ENCODE data around the gene SRL.
A peak's percentile ranks its signal among the peaks of the same experiment; 100 is the strongest.

Gene SRL

GRCh38 chr16:4272114-4272956 lies 30.5 kb upstream of the SRL start:
- TF ChIP-seq POLR2A (IDR thresholded peaks at IDR 0.05; ENCODE audit: extremely low read depth, insufficient read length): no peak
- TF ChIP-seq MAX (IDR thresholded peaks at IDR 0.05; ENCODE audit: low read depth, low read length): peak; percentile 97
- TF ChIP-seq MYC (IDR thresholded peaks at IDR 0.05; ENCODE audit: low read depth, low read length): peak; percentile 97
- no peak for TF ChIP-seq CTCF (IDR thresholded peaks at IDR 0.05; ENCODE audit: low read depth, low read length)
- peak; percentile 79 for DNase-seq (ENCODE audit: low read depth)
- peak overlapping the region; percentile 86 for H3K4me3 ChIP-seq (ENCODE audit: low read depth, low read length)

GRCh38 chr16:4271176-4272113 lies 29.6 kb upstream of the SRL start:
- H3K4me3 ChIP-seq (ENCODE audit: low read depth, low read length): peak overlapping the region; percentile 86
- DNase-seq (ENCODE audit: low read depth): peak; percentile 97
- TF ChIP-seq CTCF (IDR thresholded peaks at IDR 0.05; ENCODE audit: low read depth, low read length) (no peak), POLR2A (IDR thresholded peaks at IDR 0.05; ENCODE audit: extremely low read depth, insufficient read length) (peak; percentile 75), MYC (IDR thresholded peaks at IDR 0.05; ENCODE audit: low read depth, low read length) (peak; percentile 100), MAX (IDR thresholded peaks at IDR 0.05; ENCODE audit: low read depth, low read length) (peak; percentile 100)

GRCh38 chr16:4270595-4270994 lies 28.7 kb upstream of the SRL start:
- peak overlapping the region; percentile 86 for H3K4me3 ChIP-seq (ENCODE audit: low read depth, low read length)
- DNase-seq (ENCODE audit: low read depth): no peak
- TF ChIP-seq MAX (IDR thresholded peaks at IDR 0.05; ENCODE audit: low read depth, low read length) (no peak), POLR2A (IDR thresholded peaks at IDR 0.05; ENCODE audit: extremely low read depth, insufficient read length) (no peak), CTCF (IDR thresholded peaks at IDR 0.05; ENCODE audit: low read depth, low read length) (no peak), MYC (IDR thresholded peaks at IDR 0.05; ENCODE audit: low read depth, low read length) (no peak)

GRCh38 chr16:4270091-4270490 lies 28.2 kb upstream of the SRL start:
- peak overlapping the region; percentile 86 for H3K4me3 ChIP-seq (ENCODE audit: low read depth, low read length)
- TF ChIP-seq MYC (IDR thresholded peaks at IDR 0.05; ENCODE audit: low read depth, low read length) (no peak), POLR2A (IDR thresholded peaks at IDR 0.05; ENCODE audit: extremely low read depth, insufficient read length) (no peak), MAX (IDR thresholded peaks at IDR 0.05; ENCODE audit: low read depth, low read length) (no peak), CTCF (IDR thresholded peaks at IDR 0.05; ENCODE audit: low read depth, low read length) (no peak)
- DNase-seq (ENCODE audit: low read depth): no peak

GRCh38 chr16:4266372-4266771 lies 24.5 kb upstream of the SRL start:
- no peak overlapping the region for H3K4me3 ChIP-seq (ENCODE audit: low read depth, low read length)
- DNase-seq (ENCODE audit: low read depth): peak; percentile 43
- TF ChIP-seq MAX (IDR thresholded peaks at IDR 0.05; ENCODE audit: low read depth, low read length): no peak
- no peak for TF ChIP-seq POLR2A (IDR thresholded peaks at IDR 0.05; ENCODE audit: extremely low read depth, insufficient read length)
- TF ChIP-seq CTCF (IDR thresholded peaks at IDR 0.05; ENCODE audit: low read depth, low read length): no peak
- no peak for TF ChIP-seq MYC (IDR thresholded peaks at IDR 0.05; ENCODE audit: low read depth, low read length)

Data from NB4 (cell line).